ENCODE results near the gene LIN37.
"Not testable (repeated sequence)": the region's sequence is repeated elsewhere in the genome, so short reads cannot be mapped to it uniquely, and the experiment has no call there.

LIN37 gene

DNA sequence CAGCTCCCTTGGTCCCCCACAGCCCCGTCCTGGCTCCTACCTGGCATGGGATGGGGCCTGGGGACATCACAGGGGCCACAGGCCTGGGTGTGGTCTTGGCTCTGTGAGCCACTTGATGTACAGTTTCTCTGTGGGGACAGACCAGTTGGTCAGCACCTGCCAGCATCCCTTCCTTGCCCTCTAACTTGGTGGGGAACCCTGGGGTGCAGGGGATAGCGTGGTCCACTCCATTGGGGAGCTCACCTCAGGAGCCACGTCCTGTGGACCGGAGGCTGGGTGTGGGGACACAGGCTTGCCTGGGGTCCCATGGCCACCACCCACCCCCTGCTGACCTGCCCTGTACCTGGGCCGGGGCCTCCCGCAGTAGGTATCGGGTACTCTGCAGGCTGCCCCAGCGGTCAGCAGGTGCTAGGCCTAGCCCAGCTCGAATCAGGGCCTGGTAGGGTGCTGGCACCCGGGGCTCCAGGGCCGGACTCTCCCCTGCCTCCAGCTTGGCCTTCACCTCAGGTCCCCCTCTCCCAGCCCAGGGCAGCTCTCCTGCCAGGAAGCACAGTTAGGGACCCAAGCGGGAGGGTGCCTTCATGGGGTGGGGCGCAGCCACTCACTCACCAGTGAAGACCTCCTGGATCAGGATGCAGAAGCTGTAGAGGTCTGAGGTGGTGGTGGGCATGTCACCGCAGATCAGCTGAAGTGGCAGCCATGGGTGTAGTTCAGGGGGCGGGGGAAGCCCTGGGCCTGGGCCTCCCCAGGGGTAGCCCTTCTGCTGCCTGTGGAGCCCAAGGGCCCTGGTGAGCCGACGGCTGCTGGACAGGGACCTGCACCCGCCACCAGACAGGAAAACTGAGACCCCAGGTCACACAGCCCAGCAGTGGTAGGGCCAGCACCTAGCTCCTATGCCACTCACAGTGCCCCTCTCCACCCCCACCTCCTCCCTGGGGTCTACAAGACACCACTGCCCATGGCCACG is 41.9 kb downstream of the LIN37 start:
- DNase-seq (ENCODE audit: low read depth): no peak

DNA sequence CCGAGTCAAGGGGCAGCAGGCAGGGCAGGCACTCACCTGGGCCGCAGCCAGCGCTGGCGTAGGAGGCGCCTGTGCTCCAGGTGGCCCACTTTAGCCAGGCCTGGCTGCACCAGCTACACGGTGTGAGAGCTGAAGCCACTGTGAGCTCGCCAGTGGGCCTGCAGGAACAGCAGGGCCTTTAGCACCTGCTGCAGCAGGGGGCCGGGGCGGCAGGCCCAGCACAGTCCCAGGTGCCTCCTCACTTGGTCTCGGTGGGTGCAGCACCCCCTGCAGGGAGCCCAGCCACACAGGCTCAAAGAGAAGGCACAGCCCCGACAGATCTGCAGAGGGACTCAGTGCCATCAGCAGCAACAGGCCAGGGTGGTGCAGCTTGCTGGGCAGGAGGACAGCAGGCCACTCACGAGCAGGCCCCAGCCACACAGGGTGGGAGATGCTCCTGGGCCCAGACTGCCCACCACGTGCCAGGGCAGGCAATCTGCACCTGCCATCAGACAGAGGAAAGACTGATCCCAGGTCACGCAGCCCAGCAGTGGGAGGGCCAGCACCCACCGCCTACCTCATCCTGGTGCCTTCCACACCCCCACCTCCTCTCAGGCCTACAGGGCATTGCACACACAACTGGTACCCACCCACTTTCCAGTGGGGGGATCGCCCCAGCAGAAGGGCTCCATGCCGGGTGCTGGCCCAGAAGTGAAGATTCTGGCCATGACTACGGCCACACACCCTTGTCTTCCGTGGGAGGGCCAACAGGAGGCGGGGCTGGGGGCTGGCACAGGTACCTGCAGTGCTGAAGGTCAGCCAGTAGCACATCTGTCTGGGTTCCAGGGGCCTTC is 42.8 kb downstream of the LIN37 start:
- no peak for DNase-seq (ENCODE audit: low read depth)

DNA sequence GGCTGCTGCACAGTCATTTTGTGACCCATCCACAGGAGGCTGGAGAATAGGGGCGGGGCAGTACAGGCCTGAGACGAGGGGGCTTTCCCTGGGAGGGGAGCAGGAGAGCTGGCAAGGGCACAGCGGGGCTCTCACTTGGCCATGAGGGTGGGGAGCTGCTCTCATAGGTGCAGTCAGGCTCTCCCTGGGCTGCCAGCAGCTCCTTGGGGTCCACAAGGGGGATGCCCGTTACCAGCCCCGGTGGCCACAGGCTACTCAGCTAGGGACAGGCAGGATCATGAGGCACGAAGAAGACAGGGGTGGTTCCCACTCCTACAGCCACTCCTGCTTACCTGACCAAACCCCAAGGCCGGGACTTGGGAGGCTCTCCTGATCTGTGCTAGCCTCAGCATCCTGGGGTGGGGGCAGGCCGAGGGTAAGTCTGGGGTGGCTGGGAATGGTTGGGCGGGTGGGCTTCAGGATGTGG is 43.5 kb downstream of the LIN37 start:
- no peak for DNase-seq (ENCODE audit: low read depth)

DNA sequence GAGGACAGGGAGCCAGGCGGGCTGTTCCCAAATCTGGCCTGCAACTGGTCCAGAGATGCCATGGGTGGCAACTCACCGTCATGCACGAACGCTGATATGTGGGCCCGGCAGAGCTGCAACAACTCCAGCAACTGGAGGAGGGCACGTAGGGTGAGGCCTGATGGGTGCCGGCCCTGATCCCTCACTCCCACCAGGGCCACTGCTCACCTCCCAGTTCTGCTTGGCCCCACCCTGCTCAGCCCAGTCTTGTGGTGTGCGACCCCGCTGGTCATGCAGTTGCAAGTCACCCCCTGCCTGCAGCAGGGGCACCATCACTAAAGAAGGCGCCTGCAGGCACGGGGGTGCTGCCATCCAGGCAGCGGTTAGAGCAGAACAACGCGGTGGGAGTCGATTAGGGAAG is 43.9 kb downstream of the LIN37 start:
- DNase-seq (ENCODE audit: low read depth): no peak

- DNase-seq (ENCODE audit: low read depth): no peak
Observed at GRCh38 chr19:35792888-35793287, 44.5 kb downstream of the LIN37 start.

DNA sequence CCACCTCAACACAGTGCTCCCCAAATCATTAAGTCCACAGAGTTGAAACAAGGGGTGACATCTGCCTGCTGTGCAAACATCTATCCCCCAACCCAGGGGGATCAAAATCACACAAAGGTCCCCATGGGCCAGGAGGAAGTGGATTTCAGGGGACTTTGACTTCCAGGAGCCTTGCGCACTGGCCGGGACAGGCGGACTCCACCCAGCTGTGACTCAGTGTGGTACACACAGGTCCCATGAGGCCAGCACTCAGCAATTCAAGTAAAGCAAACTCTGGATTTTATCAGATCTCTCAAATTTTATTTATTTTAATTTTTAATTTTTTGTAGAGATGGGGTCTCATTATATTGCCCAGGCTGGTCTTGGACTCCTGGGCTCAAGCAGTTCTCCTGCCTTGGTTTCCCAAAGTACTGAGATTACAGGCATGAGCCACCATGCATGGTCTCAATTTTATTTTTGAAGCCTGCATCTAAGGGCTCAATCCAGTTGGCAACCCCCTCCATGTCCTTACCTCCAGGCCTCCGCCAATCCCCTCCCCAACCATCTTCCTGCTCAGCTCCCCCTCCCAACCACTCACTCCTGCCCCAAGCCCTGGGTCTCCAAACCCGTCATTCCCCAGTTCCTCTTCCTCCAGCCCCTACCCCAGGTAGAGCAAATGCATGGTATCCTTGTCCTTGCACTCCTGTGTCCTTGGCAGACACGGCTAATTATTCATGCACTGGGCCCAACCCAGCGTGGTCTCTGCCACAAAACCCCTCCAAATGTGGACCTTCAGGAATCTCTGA is 45.2 kb downstream of the LIN37 start:
- no peak for DNase-seq (ENCODE audit: low read depth)

DNA sequence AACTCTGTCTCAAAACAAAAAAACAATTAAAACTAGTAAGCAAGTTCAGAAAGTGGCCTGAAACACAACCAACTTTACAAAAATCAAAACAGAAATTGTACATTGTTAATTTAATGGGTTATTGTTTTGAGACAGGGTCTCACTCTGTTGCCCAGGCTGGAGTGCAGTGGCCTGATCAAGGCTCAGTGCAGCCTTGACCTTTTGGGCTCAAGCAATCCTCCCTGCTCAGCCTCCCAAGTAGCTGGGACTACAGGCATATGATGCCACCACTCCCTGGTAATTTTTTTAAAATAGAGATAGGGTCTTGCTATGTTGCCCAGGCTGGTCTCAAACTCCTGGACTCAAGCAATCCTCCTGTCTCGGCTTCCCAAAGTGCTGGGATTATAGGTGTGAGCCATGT is 47.2 kb downstream of the LIN37 start:
- DNase-seq (ENCODE audit: low read depth): not testable (repeated sequence)

GRCh38 chr19:35796645-35797542 is 48.5 kb downstream of the LIN37 start:
- DNase-seq (ENCODE audit: low read depth): no peak

DNA sequence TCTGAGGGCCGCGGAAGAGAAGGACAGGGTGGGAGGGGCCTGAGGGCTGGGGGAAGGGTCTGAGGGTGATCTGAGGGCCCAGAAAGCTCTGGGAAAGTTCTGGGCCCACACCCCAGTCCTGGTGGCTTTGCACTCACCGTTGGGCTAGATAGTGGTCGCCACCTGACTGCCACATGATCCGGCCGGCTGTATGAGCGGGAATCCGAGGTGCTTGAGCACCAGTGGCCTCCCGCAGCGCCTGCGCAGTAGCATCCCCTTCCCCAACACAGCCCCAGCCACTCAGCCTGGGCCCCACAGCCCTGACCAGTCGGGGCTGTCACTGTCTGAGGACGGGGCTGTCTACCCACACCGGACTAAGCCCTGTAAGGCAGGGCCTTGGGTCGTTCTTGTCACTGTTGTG is 49.3 kb downstream of the LIN37 start:
- DNase-seq (ENCODE audit: low read depth): no peak

GRCh38 chr19:35801828-35802227 is 53.5 kb downstream of the LIN37 start:
- no peak for DNase-seq (ENCODE audit: low read depth)

Data from amniotic epithelial cell (primary cell).